ENCODE results near the gene RNFT2. TPM values are rescaled to one million over a fixed set of nuclear protein-coding genes. Genes with fewer than 3 reads are reported as not detected.

Gene RNFT2
- total RNA-seq, 1 experiment from 2014 or later: 12.6 TPM

- Histone ChIP-seq H3K4me2 (ENCODE audit: low read length) (no peak overlapping the region), H3K9me2 (replicated peaks; ENCODE audit: low read length) (no peaks in the 10 kb centered on the region), H3K36me3 (ENCODE audit: low read depth, low read length) (no peaks in the 10 kb centered on the region), H3K4me3 (ENCODE audit: low read length) (no peak overlapping the region), H4K20me1 (ENCODE audit: low read length) (peaks cover 4% of the 10 kb centered on the region; the same call in 1 of the 2 replicates), H3K9ac (ENCODE audit: low read length) (no peak overlapping the region), H3K4me1 (ENCODE audit: insufficient read depth, low read length) (peaks cover 9% of the 10 kb centered on the region), H3K27me3 (ENCODE audit: low read length) (no peaks in the 10 kb centered on the region), H2AFZ (ENCODE audit: low read length) (no peak overlapping the region), H3K27ac (ENCODE audit: low read length) (no peak overlapping the region), H3F3A (ENCODE audit: low read length, unreplicated experiment) (peaks cover under 1% of the 10 kb centered on the region), H3K9me3 (ENCODE audit: low read length) (no peaks in the 10 kb centered on the region), H3K79me2 (ENCODE audit: low read length) (no peaks in the 10 kb centered on the region)
- no TSS peak for BruUV-seq (replicated peaks)
- TF ChIP-seq CTCF (conservative IDR thresholded peaks at IDR 0.05; ENCODE audit: low read depth, low read length): no peak
- no peak for TF ChIP-seq EZH2 (IDR thresholded peaks at IDR 0.05; ENCODE audit: low read length, unreplicated experiment)
- no peak for TF ChIP-seq EZH2phosphoT487 (IDR thresholded peaks at IDR 0.05; ENCODE audit: borderline replicate concordance, low read length)
- POLR2A ChIA-PET (ENCODE audit: unreplicated experiment): no interaction called here
- no peak for ATAC-seq
- CTCF ChIA-PET: no interaction called here
- no peak for DNase-seq
- intact Hi-C loops (cut with micrococcal nuclease): no loop called here
These were observed 70.3 kb downstream of the RNFT2 start for GRCh38 chr12:116808113-116809105.

DNA sequence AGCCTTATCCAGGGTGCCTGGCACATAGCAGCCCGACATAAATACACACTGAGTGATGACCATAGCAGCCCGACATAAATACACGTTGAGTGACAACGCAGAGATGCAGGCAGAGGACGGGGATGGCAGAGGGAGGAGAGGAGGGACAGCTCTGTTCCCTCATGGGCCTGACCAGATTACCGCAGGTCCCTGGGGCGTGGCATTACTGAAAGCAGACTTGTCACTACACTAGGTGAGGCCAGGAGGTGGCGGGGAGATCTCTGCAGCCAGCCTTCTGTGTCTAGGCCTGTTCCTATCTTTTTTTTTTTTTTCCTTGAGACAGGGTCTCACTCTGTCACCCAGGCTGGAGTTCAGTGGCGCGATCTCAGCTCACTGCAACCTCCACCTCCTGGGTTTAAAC, 74.1 kb downstream of the RNFT2 start:
- Histone ChIP-seq H3K4me2 (ENCODE audit: low read length) (no peak overlapping the region), H2AFZ (ENCODE audit: low read length) (no peak overlapping the region), H3K4me1 (ENCODE audit: insufficient read depth, low read length) (peaks cover 17% of the 10 kb centered on the region), H3F3A (ENCODE audit: low read length, unreplicated experiment) (peaks cover 7% of the 10 kb centered on the region), H3K27me3 (ENCODE audit: low read length) (no peaks in the 10 kb centered on the region), H3K36me3 (ENCODE audit: low read depth, low read length) (no peaks in the 10 kb centered on the region), H3K9me2 (replicated peaks; ENCODE audit: low read length) (no peaks in the 10 kb centered on the region), H3K9ac (ENCODE audit: low read length) (no peak overlapping the region), H3K4me3 (ENCODE audit: low read length) (no peak overlapping the region), H4K20me1 (ENCODE audit: low read length) (peaks cover 4% of the 10 kb centered on the region; the same call in 1 of the 2 replicates), H3K79me2 (ENCODE audit: low read length) (no peaks in the 10 kb centered on the region), H3K9me3 (ENCODE audit: low read length) (no peaks in the 10 kb centered on the region), H3K27ac (ENCODE audit: low read length) (no peak overlapping the region)
- DNase-seq (no peak), ATAC-seq (no peak)
- BruUV-seq (replicated peaks): no TSS peak
- intact Hi-C loops (cut with micrococcal nuclease): loop anchor here (10.0 kb wide), 1 partner anchor 103 kb away; the partner anchor contains the start of gene FBXW8
- ChIA-PET CTCF (no interaction called here), POLR2A (ENCODE audit: unreplicated experiment) (no interaction called here)
- TF ChIP-seq CTCF (conservative IDR thresholded peaks at IDR 0.05; ENCODE audit: low read depth, low read length) (no peak), EZH2phosphoT487 (IDR thresholded peaks at IDR 0.05; ENCODE audit: borderline replicate concordance, low read length) (no peak), EZH2 (IDR thresholded peaks at IDR 0.05; ENCODE audit: low read length, unreplicated experiment) (no peak)

Measured in PC-3 (cell line).